GM19463 (cell line): ENCODE data around the gene ZRSR2.
"Not testable (repeated sequence)": the region's sequence is repeated elsewhere in the genome, so short reads cannot be mapped to it uniquely, and the experiment has no call there.

Source experiments
- ATAC-seq: cut with Tn5 transposase; IDR thresholded peaks from one replicate; pipeline ENCODE4 v1.9.1; 2021; ENCODE audit warnings: mild to moderate bottlenecking, moderate library complexity; ENCODE audit not compliant: unreplicated experiment

The ZRSR2 gene

DNA sequence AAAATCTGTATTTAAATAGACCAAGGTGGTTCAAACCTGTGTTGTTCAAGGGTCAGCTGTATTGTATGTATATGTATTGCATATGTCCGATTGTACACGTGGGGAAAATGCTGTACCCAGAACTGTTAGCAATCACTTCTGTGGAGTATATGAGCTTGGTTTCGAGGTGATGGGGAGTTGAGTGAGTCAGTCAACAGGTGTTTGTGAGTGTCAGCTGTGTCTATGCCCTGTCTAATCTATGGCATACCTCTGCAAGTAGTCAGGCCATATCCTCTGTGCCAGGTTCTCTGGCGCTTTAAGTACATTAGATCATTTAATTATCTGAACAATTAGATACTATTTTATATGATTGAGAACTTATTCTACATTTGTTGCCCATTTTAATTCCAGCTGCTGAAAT, 7.4 kb downstream of the ZRSR2 start:
- ATAC-seq, result no peak

DNA sequence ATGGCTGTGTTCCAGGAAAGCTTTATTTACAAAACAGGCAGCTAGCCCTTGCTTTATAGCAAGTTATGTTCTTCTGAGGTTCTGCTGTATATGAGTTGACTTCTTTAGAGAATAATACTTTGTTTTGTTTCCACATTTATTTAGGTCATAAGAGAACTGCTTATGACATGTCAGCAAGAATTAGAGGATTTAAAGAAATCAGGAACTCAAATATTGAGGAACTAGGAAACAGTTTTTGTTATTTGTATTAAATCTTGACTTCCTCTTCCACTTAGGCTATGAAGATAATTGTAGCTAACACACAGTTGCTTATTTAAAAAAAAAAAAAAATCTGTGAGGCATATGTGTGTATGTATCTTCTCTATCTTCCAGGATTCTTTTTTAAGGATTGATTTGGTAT, 14.3 kb downstream of the ZRSR2 start:
- no peak for ATAC-seq

DNA sequence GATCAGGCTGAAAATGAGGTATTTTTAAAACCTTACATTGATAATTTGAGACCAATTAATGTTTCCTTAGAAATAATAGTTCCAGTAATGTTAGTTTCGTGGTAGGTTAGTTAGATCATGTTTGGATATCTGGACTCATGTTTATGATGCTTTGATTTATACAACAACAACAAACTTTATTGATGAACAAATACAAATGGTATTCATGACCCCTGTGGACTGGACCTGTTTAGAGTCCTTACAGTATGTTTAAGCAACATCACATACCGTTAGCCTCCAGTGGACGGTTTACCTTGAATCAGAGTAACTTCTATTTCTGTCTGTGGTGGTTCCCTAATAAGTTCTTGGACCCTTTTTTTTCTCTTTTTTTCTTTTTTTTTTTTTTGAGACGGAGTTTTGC, 18.0 kb downstream of the ZRSR2 start:
- no peak for ATAC-seq

DNA sequence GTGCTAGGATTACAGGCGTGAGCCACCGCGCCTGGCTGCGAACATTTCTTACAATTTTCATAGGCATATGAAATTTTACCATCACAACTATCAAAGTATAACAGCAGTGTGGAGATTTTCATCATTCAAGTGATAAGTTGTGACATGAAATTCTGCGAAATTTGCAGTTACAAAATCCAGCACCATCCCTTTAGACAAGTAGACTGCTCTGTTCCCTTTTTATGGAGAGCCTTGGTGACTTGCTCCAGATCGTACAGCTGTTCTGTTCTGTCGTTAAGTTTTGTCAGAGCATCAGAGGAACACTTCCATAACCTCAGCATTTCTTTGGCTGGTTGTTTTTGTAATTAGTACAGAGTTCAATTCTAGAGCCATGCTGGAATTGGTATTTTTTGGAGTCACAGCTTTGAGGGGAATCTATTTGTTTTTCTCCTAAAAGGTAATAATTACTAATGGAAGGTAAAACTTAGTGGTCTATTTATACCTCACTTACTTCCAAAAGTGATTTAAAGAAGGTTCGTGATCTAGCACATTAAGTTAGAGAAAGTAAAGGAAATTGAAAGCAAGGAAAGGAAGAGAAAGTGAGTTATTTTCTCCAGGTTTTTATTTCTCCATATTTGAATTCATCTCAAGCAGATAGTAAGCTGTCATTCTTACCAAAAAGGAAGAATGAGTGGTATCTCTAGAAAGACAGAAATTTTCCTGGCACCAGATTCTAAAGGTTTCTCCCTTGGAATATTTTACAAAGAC, 22.1 kb downstream of the ZRSR2 start:
- no peak for ATAC-seq

DNA sequence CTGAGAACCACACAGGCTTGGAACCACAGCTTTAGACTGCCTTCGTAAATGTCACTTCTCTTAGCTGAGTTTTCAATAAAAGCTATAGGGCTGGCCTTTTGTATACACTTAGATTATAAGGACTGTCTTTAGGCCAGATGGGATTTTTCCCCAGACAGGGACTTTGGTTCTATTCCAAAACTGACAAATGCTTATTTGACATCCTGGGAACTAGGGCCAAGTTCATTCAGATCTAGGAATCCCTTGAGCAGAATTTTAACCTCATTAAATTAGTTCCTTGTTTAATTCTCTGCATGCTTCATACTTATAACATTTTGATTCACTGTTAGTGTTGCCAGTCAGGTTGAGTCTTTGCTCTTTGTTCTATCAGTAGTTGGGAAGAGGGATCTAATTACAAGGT, 23.1 kb downstream of the ZRSR2 start:
- no peak for ATAC-seq

DNA sequence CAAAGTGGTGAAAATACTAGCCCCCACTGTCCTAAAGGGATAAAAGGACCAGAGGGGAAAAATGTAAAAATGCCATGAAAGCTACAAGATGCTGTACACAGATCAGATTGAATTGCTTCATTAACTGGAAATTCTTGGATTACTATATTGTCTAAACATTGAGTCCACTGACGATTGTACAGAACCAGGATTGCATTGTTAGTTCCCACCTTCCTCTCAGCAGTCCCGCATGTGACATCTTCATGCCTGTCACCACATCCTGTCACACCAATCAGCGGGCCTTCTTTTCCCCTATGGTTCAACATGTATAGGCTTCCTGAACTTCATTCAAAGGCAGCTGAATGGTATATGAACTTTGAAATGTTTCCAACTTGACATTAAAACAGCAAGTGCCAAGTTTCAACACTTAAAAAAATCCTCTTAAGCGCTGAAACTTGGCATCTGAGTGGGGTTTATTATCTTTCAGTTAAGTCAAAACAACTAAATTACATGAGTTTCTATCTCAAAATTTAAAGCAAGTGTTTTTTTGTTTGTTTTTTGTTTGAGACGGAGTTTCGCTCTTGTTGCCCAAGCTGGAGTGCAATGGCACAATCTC, 24.6 kb downstream of the ZRSR2 start:
- no peak for ATAC-seq

DNA sequence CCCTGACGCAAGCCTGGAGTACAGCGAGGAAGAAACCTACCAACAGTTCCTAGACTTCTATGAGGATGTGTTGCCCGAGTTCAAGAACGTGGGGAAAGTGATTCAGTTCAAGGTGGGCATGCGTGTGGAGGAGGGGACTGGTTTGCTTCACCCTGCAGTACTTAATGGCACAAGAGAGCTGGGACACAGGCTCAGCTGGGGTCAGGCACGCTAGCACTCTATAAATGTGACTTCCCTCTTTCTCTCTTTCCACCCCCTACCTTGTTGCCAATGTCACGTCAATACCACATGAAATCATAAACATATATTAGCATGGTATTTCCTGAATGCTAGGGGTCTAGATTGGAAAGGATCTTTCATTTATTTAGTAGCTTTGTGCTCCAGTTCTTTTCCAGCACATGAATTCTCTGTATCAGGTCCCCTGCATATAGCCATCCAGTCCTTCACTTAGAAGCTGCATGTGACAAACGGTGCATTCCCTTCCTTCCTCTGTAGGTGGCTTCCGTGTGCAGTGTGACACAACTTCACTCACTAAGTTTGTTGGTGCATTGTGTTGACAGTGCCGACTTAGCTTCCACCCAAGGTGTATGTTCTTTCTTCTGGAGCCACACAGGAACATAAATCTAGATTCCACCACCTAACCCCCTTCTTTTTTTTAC, 25.6 kb downstream of the ZRSR2 start:
- peak; percentile 77 for ATAC-seq

DNA sequence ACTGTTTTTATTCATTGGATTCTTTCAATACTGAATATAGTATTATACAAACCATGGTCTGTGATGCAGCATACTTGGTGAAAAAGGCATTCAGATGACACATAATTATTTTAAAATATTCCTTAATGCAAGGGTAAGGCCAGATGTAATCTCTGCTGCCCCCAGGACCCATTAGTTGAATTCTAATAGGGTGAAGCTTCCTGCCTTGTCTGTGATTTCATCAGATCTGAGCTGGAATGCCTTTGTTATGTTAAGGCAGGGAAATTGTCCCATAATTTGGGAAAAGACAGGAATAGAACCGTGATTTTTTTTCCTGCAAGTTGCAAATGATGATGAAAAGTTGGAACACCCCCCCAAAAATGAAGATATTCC, 26.1 kb downstream of the ZRSR2 start:
- ATAC-seq, result no peak

DNA sequence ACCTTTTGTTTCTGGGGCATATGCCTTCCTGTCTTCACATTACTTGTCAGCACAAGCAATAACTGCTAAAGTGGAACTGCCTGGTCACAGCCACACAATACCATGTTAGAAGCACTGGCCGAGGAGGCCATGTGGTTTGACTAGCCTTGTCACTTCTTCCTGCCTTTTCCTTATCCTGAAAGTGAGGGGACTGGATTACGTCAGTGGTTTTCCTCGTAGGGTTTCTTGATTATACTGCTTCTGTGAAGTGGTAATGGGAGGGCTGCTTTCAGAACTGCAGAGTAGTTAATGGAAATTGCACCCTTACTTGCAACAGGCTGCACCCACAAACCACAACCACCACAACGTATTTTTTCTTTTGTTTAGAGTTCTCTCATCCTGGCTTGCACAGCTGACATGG, 26.6 kb downstream of the ZRSR2 start:
- no peak for ATAC-seq

DNA sequence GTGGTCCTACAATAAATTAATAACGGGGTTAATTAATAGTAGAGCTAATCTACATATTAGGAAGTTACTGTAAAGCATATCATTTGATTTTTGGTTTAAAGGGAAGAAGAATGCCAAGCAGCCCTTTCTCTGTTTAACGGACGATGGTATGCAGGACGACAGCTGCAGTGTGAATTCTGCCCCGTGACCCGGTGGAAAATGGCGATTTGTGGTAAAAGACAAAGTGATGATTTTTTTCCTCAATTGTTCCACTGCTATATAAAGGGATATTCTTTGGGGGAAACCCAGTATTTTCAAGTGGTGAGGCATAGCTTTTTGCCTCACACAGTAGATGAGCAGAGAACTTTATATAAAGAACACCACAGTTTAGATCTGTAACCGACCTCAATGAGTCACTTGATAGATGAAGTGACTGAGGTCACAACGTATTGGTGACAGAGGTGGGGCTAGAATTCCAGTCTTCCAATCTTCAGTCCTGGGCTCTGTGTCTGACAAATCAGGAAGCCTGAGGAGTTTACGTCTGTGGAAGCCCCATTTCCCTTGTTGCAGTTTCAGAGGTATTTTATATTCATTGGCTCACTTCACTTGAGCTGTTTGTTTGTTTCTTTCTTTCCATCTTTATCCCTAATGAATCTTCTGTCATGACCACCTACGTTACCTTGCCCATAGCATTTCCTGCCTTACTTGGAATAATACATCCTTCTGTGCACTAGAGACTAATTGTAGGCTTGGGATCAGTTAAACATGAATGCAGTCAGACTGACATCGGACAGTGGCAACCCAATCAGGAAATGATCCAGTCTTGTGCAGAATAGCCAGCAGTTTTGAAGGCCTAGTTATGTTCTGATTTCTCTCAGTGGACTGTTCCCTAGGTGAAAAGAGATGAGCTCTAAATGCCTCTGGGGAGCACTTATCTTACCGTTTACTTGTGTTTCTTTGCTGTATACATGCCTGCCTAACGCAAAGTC, 30.1 kb downstream of the ZRSR2 start:
- ATAC-seq, result no peak

DNA sequence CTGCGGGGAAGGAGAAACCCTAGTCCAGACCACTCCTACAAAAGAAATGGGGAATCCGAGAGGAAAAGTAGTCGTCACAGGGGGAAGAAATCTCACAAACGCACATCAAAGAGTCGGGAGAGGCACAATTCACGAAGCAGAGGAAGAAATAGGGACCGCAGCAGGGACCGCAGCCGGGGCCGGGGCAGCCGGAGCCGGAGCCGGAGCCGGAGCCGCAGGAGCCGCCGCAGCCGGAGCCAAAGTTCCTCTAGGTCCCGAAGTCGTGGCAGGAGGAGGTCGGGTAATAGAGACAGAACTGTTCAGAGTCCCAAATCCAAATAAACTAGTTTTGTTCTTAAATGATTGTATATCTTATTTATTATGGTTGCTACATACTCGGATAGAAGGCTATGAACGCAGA, 32.6 kb downstream of the ZRSR2 start:
- no peak for ATAC-seq

DNA sequence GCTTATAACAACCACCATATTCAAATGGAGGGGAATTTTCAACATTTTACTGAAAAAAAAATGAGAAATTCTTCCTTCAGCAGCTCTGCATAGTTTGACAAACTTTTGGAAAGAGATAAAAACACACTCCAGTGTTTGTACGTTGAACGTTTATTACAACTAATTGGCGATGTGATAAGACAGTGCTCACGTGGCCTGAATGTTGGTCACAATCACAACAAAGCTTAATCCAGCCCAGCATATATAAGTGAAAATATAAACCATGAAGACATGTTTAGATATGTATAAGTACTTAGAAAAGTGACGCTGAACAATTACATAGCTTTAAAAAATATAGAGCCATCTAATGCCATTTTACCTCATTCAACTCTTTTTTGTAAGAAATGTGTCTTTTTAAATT, 35.7 kb downstream of the ZRSR2 start:
- no peak for ATAC-seq

DNA sequence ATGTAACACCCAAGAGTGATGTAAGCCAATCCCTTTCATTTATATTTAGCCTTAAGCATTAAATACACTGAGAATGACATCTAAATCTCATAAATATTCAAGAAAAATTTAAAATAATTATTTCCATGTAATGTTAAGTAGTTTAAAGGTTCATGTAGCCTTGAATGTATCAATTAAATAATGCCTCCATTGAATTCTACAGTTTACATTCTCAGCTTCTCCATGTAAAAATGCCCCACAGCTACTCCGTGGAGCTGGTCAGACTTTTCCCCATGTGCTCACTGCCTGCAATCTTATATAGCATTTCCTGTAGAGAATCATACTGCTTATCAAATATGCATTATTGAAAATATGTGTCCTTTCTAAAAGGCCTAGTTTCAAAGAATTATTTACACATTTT, 38.9 kb downstream of the ZRSR2 start:
- ATAC-seq, result no peak

DNA sequence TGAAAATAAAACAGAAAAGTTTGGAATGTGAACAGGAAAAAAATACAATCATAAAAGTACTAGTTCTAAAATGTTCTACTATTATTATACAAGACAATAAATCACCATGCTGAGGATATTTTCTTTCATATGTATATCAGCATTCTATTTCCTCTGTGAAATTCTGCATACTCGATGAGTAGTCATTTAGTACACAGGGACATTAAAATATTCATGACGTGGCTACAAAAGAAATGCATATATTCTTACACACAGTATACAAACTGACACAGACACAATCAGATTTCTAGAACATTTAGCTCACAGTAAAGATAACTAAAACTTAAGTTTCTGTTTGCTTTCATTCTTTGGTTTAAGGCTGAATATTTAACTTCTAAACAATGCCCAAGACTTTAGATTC, 41.1 kb downstream of the ZRSR2 start:
- not testable (repeated sequence) for ATAC-seq

DNA sequence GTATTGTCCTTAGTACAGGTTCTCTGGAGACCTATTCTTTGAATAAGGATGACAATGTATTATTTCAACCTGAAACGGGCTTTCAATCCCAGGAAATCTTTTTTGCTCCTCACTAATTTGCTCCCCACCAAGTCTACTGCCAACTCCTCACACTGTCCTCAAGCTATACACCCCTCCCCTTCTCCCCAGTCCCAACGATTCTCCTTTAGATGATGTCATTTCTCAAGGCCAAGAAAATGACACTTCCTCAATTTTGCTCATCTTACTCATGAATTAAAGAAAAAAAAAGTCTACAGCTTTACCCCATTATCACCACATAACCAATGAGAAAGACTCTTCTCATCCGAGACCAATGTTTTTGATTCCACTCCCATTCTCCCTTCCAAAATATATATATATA, 43.8 kb downstream of the ZRSR2 start:
- no peak for ATAC-seq

DNA sequence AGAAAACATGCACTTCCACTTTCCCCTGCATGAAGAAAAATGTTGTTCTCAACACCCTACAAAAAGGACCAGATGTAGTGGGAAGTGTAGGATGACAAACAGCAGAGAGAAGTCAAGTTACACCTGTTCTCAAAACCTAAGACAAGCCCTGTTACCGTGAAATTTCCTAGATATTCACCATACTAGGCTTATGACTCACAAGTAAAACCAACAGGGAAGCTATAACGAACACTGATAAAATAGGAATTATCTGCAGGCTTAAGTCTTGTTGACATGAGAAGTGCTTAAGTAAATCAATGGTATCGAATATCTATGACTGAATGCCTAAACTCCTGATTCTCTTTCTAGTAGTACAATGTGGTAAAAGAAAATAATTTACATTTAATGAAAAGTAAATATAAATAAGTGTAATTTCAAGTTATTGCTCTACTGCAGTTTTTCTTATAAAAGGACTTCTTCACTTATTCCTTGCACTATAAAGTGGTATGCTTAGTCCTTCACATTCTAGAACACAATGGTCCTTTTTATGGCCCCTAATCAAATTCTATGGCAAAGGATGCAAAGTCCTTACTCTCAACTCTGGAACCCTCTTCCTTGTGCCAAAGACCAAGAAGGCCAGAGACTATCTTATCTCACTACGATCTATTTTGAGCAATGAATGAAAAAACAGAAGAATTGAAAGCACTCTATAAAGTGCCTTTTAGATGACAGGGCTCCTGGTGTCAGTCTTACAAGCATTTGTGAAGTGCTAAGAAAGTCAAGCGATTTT, 44.7 kb downstream of the ZRSR2 start:
- ATAC-seq, result no peak

DNA sequence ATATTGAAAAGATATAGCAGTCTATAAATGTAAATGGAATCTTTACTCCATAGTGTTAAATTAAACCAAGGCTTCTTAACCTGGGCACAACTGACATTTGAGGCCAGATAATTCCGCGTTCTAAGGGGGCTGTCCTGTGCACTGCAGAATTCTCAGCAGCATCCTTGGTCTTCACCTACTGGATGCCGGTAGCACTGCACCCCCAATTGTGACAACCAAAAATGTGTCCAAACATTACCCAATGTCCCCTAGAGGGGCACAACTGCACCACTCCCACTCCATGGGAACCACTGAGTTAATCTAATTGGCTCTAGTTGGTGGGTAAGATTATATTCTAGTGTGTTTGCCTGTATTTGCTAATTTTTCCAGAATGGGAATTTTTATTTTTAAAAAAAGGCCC, 47.7 kb downstream of the ZRSR2 start:
- no peak for ATAC-seq

DNA sequence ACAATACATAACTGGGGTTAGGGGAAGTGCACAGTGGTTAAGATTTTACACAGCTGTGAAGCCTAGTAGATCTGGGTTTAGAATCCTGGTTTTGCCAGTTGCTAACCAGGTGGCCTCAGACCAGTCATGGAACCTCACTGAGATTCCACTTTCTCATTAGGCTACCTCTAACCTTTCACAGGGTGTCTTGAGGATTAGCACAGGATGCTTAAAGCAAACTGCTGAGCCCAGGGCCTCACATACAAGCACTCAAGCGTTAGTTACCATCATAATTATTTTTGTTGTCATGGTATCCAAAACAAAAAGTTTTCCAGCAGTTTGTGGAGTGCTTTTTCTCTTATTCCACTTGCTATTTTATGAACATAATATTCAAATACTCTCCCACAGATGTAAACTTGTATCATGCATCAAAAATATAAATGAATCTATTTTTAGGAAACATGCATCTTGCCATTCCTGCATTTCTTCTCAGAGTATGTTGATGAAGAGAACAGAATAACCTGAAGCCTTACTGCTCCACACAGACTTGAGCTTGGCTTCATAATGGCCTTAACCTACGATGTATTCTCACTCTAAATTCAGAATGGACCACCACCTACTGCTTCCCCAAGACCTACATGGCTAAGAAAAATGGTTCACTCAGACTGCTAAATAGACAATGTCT, 51.7 kb downstream of the ZRSR2 start:
- no peak for ATAC-seq

DNA sequence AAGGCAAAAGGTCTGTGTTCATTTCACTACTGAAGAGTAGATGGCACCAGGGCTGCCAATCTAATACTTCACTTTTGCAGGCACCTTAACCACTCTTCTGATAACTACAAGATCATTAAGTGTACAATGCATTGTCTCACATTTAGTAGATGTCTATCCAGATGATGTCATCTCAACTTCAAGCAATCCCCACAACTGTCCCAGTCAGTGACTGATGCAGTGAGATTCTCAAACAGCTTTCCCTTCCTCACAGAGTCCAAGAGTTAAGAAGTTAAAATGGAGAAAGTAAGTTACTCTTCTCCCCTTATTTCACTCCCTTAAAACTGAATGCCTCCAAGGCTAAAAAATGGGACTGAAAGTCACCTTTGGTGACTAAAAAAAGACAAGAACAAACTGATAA, 53.7 kb downstream of the ZRSR2 start:
- ATAC-seq, result no peak

DNA sequence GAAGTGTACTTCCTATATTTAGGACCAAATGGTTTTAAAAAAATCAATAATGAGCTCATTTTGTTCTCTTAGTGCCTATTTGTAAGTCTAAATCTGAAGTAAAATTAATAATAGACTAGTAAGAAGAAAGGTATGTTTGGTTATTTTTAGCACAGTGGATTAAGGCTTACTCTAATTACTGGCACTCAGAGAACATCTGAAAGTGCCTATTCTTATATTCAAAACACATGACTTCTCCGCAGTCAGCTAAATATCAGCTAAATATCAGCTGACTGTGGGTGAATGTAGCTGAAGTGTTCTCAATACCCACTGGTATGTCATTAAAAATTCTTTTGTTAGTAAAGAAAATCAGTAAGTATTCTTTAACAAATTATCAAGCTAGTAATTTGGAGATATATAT, 58.3 kb downstream of the ZRSR2 start:
- no peak for ATAC-seq
